Neural cell (in vitro differentiated cells): Measurements from ENCODE around the gene NUSAP1. TPM values are rescaled to one million over a fixed set of nuclear protein-coding genes. Genes with fewer than 3 reads are reported as not detected.

ENCODE experiments used
- H2AFZ ChIP-seq: fragments of 200-600, 300-800 bp; sonication (generic), shearing (Covaris generic); 2 replicates; pipeline ENCODE4 v1.6.0; 2014; ENCODE audit warnings: low read depth, mild to moderate bottlenecking, antibody characterized with exemption, low read length, moderate library complexity
- H3F3A ChIP-seq: fragments of 200-600 bp; shearing (Covaris generic); 2 replicates; pipeline ENCODE4 v1.6.1; 2016; ENCODE audit warnings: mild to moderate bottlenecking, moderate library complexity, mixed read lengths, antibody characterized with exemption, low read length; ENCODE audit not compliant: insufficient read depth, poor library complexity, severe bottlenecking
- H3K27ac ChIP-seq: fragments of 200-600, 300-800 bp; sonication (generic), shearing (Covaris generic); 2 replicates; pipeline ENCODE4 v1.5.1; 2014; ENCODE audit warnings: mild to moderate bottlenecking, low read length, moderate library complexity
- H3K27me3 ChIP-seq: fragments of 300-800, 200-600 bp; sonication (generic), shearing (Covaris generic); 2 replicates; pipeline ENCODE4 v1.6.0; 2014; ENCODE audit warnings: mild to moderate bottlenecking, low read depth, low read length, moderate library complexity; ENCODE audit not compliant: insufficient read depth
- H3K36me3 ChIP-seq: fragments of 300-800, 200-600 bp; sonication (generic), shearing (Covaris generic); 2 replicates; pipeline ENCODE4 v1.5.1; 2014; ENCODE audit warnings: mild to moderate bottlenecking, antibody characterized with exemption, low read length, moderate library complexity; ENCODE audit not compliant: insufficient read depth
- H3K4me2 ChIP-seq: fragments of 300-800, 200-600 bp; sonication (generic), shearing (Covaris generic); 2 replicates; pipeline ENCODE4 v1.6.0; 2014; ENCODE audit warnings: mild to moderate bottlenecking, low read length
- H3K4me3 ChIP-seq: fragments of 300-800, 200-600 bp; sonication (generic), shearing (Covaris generic); 2 replicates; pipeline ENCODE4 v1.5.1; 2014; ENCODE audit warnings: mild to moderate bottlenecking, low read length, moderate library complexity
- H3K79me2 ChIP-seq: fragments of 200-600 bp; shearing (Covaris generic); replicated peaks from 2 replicates; pipeline ENCODE4 v1.6.0; 2014; ENCODE audit warnings: mild to moderate bottlenecking, low read length, moderate library complexity; ENCODE audit not compliant: insufficient read depth
- H3K9ac ChIP-seq: fragments of 300-800, 200-600 bp; sonication (generic), shearing (Covaris generic); 2 replicates; pipeline ENCODE4 v1.6.1; 2016; ENCODE audit warnings: mild to moderate bottlenecking, low read length, mixed read lengths
- H3K9me2 ChIP-seq: fragments of 200-600 bp; shearing (Covaris generic); 2 replicates; pipeline ENCODE4 v1.6.1; 2016; ENCODE audit warnings: mild to moderate bottlenecking, low read length, mixed read lengths; ENCODE audit not compliant: insufficient read depth
- H3K9me3 ChIP-seq: fragments of 200-600, 300-800 bp; sonication (generic), shearing (Covaris generic); 2 replicates; pipeline ENCODE4 v1.6.1; 2016; ENCODE audit warnings: mild to moderate bottlenecking, mixed run types, low read length, moderate library complexity, mixed read lengths
- H4K20me1 ChIP-seq: fragments of 200-600 bp; shearing (Covaris generic); 2 replicates; pipeline ENCODE4 v1.6.1; 2016; ENCODE audit warnings: mild to moderate bottlenecking, mixed run types; ENCODE audit not compliant: insufficient read depth
- EP300 ChIP-seq: fragments of 450-650 bp; conservative IDR thresholded peaks from 2 replicates; pipeline ENCODE4 v1.6.1; 2014; ENCODE audit warnings: antibody characterized with exemption, mild to moderate bottlenecking, moderate library complexity; ENCODE audit not compliant: poor library complexity, severe bottlenecking
- EZH2 ChIP-seq: fragments of 200-600, 300-800 bp; shearing (Covaris generic), sonication (generic); IDR thresholded peaks from 2 replicates; pipeline ENCODE4 v1.6.1; 2014; ENCODE audit warnings: antibody characterized with exemption, low read length, borderline replicate concordance, mild to moderate bottlenecking; ENCODE audit not compliant: insufficient read depth, poor library complexity, severe bottlenecking
- MXI1 ChIP-seq: fragments of 450-650 bp; conservative IDR thresholded peaks from 2 replicates; pipeline ENCODE4 v1.6.1; 2014; ENCODE audit warnings: antibody characterized with exemption, mild to moderate bottlenecking; ENCODE audit not compliant: poor library complexity, severe bottlenecking
- POLR2AphosphoS5 ChIP-seq: IDR thresholded peaks from 2 replicates; pipeline ENCODE4 v1.6.1; 2012
- RAD21 ChIP-seq: fragments of 450-650 bp; conservative IDR thresholded peaks from 2 replicates; pipeline ENCODE4 v1.6.1; 2014; ENCODE audit warnings: antibody characterized with exemption, mild to moderate bottlenecking, moderate library complexity
- REST ChIP-seq: IDR thresholded peaks from 2 replicates; pipeline ENCODE4 v1.6.1; 2012; ENCODE audit warnings: borderline replicate concordance
- SMC3 ChIP-seq: fragments of 450-650 bp; conservative IDR thresholded peaks from 2 replicates; pipeline ENCODE4 v1.6.1; 2014; ENCODE audit warnings: antibody characterized with exemption, mild to moderate bottlenecking, moderate library complexity; ENCODE audit not compliant: poor library complexity
- TAF1 ChIP-seq: IDR thresholded peaks from 2 replicates; pipeline ENCODE4 v1.6.1; 2012; ENCODE audit warnings: low read depth
- polyA plus RNA-seq: library from polyadenylated mRNA; depleted of rRNA; stranded (reverse); fragments of >200 nt; gene quantifications from 2 replicates; pipeline ENCODE4 v1.2.3, GENCODE V29; 2014
- TF ChIP-seq, protein P1 (sequence below): fragments of 450-650 bp; IDR thresholded peaks from 2 replicates; pipeline ENCODE4 v1.5.1; 2014; ENCODE audit warnings: antibody characterized with exemption, mild to moderate bottlenecking, moderate library complexity; ENCODE audit not compliant: poor library complexity, severe bottlenecking

The NUSAP1 gene
- polyA plus RNA-seq, 1 donor from 2014 or later, result 13.6 TPM

DNA sequence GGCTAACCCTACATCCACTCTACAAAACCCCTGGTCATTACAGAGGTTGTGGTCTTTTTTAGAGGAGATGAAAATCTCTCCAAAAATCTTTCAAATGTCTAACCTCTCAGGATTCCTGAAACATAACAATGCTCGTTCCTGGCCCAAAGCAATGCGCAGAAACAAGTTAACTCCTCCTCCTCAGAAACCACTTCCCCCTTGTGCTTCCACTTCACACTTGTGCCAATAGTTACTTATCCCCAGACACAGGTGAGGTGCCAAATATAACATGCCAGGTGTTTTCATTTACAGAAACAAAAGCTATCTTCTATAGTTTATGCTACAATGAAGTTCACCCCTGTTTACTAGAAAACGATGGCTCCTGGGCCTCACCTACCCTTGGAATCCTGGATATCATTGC lies 63.4 kb downstream of the NUSAP1 start:
- Histone ChIP-seq H3K79me2 (no peaks in the 10 kb centered on the region), H4K20me1 (no peaks in the 10 kb centered on the region), H3K27me3 (no peaks in the 10 kb centered on the region), H3K36me3 (no peaks in the 10 kb centered on the region), H2AFZ (no peak overlapping the region), H3K4me2 (no peak overlapping the region), H3K9ac (no peak overlapping the region), H3K9me2 (no peaks in the 10 kb centered on the region), H3K9me3 (no peaks in the 10 kb centered on the region), H3K27ac (no peak overlapping the region), H3K4me3 (no peak overlapping the region), H3F3A (no peaks in the 10 kb centered on the region)
- TF ChIP-seq EZH2, result no peak
- TF ChIP-seq SMC3, result no peak
- TF ChIP-seq MXI1, result no peak
- no peak for TF ChIP-seq TAF1
- no peak for TF ChIP-seq POLR2AphosphoS5
- TF ChIP-seq, protein P1, sequence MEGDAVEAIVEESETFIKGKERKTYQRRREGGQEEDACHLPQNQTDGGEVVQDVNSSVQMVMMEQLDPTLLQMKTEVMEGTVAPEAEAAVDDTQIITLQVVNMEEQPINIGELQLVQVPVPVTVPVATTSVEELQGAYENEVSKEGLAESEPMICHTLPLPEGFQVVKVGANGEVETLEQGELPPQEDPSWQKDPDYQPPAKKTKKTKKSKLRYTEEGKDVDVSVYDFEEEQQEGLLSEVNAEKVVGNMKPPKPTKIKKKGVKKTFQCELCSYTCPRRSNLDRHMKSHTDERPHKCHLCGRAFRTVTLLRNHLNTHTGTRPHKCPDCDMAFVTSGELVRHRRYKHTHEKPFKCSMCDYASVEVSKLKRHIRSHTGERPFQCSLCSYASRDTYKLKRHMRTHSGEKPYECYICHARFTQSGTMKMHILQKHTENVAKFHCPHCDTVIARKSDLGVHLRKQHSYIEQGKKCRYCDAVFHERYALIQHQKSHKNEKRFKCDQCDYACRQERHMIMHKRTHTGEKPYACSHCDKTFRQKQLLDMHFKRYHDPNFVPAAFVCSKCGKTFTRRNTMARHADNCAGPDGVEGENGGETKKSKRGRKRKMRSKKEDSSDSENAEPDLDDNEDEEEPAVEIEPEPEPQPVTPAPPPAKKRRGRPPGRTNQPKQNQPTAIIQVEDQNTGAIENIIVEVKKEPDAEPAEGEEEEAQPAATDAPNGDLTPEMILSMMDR, result no peak
- no peak for TF ChIP-seq REST

DNA sequence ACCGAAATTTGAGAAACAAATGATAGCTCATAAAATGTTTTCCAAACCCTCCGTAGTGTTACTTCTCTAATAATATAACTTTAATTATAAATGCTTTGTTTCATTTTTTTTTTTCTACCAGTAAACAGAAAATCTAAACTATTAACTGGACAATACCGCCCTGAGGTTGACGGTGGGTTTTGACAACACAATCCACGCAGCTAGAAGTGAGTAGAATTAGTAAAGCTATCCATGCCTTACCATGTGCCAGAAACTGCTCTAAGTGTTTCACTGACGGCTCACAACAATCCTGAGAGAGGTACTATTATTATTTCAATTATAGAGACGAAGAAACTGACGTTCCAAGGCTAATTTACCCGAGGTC lies 69.2 kb downstream of the NUSAP1 start:
- Histone ChIP-seq H3K9me2 (no peaks in the 10 kb centered on the region), H3K9ac (peak overlapping the region; percentile 74), H3K4me2 (peak overlapping the region; percentile 18), H3K36me3 (no peaks in the 10 kb centered on the region), H3K4me3 (peak overlapping the region; percentile 75), H3K27me3 (no peaks in the 10 kb centered on the region), H4K20me1 (no peaks in the 10 kb centered on the region), H3F3A (no peaks in the 10 kb centered on the region), H2AFZ (peak overlapping the region; percentile 66), H3K27ac (peak overlapping the region; percentile 51), H3K79me2 (peaks cover 5% of the 10 kb centered on the region), H3K9me3 (no peaks in the 10 kb centered on the region)
- TF ChIP-seq SMC3 (no peak), EZH2 (no peak), MXI1 (no peak), RAD21 (no peak), POLR2AphosphoS5 (no peak), TAF1 (no peak), REST (no peak), EP300 (no peak)
- TF ChIP-seq, protein P1, result no peak
